Stimulated activated CD4-positive, alpha-beta T cell treated with anti-CD3 and anti-CD28 coated beads, TNF-alpha, amount 100 ng/mL, for 24 hours (primary cell): ENCODE measurements around the gene SLC13A1.

Experiments
- DNase-seq, 3 experiments: peaks; one replicate each; pipeline ENCODE4 v3.0.0-alpha.2; 2020; ENCODE audit warnings: low read depth in 3 of 3

SLC13A1 gene

GRCh38 chr7:123193235-123193634, 6.5 kb downstream of the SLC13A1 start:
- DNase-seq = no peak

GRCh38 chr7:123191132-123191531, 8.6 kb downstream of the SLC13A1 start:
- DNase-seq = no peak

- DNase-seq = peak in 1 of 3 experiments; percentile 0
Observed at GRCh38 chr7:123190109-123190831, 9.5 kb downstream of the SLC13A1 start.

GRCh38 chr7:123185756-123186155, 14.0 kb downstream of the SLC13A1 start:
- no peak for DNase-seq

GRCh38 chr7:123184271-123184670, 15.5 kb downstream of the SLC13A1 start:
- DNase-seq = no peak

- DNase-seq = no peak
Observed at GRCh38 chr7:123183431-123183830, 16.3 kb downstream of the SLC13A1 start.

- DNase-seq = no peak
Observed at GRCh38 chr7:123177442-123177841, 22.3 kb downstream of the SLC13A1 start.

- DNase-seq = no peak
Observed at GRCh38 chr7:123170333-123171246, 29.2 kb downstream of the SLC13A1 start.

- no peak for DNase-seq
Observed at GRCh38 chr7:123169065-123169464, 30.7 kb downstream of the SLC13A1 start.

- no peak for DNase-seq
Observed at GRCh38 chr7:123157606-123158005, 42.2 kb downstream of the SLC13A1 start.

GRCh38 chr7:123155571-123155970, 44.2 kb downstream of the SLC13A1 start:
- no peak for DNase-seq

- peak in 2 of 3 experiments; percentile 1 to 22 for DNase-seq
Observed at GRCh38 chr7:123154231-123154860, 45.4 kb downstream of the SLC13A1 start.

- DNase-seq = no peak
Observed at GRCh38 chr7:123151443-123151842, 48.3 kb downstream of the SLC13A1 start.

GRCh38 chr7:123148813-123149212, 51.0 kb downstream of the SLC13A1 start:
- no peak for DNase-seq

- no peak for DNase-seq
Observed at GRCh38 chr7:123143252-123144006, 56.3 kb downstream of the SLC13A1 start.

GRCh38 chr7:123140561-123140960, 59.2 kb downstream of the SLC13A1 start:
- no peak for DNase-seq

GRCh38 chr7:123135960-123136359, 63.8 kb downstream of the SLC13A1 start:
- no peak for DNase-seq

- DNase-seq = no peak
Observed at GRCh38 chr7:123133924-123134323, 65.8 kb downstream of the SLC13A1 start.

- DNase-seq = no peak
Observed at GRCh38 chr7:123131961-123132360, 67.8 kb downstream of the SLC13A1 start.

GRCh38 chr7:123131556-123131955, 68.2 kb downstream of the SLC13A1 start:
- no peak for DNase-seq

- DNase-seq = no peak
Observed at GRCh38 chr7:123131140-123131539, 68.6 kb downstream of the SLC13A1 start.

- DNase-seq = no peak
Observed at GRCh38 chr7:123126691-123127090, 73.1 kb downstream of the SLC13A1 start.
